GM11168 (cell line): Measurements from ENCODE around the gene FTH1.
"Not testable (repeated sequence)": the region's sequence is repeated elsewhere in the genome, so short reads cannot be mapped to it uniquely, and the experiment has no call there.

ENCODE experiments used
- in situ Hi-C: fragments of 300-500 bp; cut with MboI; formaldehyde crosslinking; loops from one replicate; pipeline ENCODE4 v1.12.0; 2022; ENCODE audit warnings: low sequenced_read_pairs; ENCODE audit not compliant: unreplicated experiment

The FTH1 gene

DNA sequence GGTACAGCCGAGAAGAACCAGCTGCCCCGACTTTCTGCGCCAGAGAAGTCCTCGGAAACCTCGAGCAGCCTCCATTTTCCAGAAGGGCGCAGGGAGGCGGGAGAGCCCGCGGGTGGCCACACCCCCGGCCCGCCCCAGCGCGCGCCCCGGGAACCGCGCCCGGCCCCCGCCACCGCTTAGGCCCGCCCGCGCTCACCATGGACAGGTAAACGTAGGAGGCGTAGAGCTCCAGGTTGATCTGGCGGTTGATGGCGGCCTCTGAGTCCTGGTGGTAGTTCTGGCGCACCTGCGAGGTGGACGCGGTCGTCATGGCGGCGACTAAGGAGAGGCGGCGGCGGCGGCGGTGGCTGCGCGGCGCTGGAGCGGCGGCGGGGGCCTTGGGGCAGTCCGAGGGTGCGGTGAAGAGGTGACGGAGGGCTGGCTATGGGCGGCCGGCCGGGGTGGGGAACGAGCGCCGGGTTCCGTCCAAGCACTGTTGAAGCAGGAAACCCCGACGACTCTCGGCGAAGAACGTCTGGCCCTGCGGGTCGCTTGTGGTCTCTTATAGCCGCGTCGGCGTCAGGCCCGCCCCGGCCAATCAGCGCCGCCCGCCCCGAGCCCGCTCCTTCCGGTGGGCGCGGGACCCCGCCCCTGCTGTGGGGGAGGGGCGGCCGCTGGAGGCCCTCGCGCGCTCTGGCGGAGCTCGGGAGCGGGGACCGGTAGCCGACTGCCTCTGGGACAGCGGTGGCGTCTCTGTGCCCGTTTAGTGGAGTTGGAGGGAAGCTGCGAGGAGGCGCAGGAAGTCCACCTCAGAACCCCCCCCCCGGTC lies at the start of gene FTH1:
FTH1 (minus strand) TSS at position 519 of the 808 bp plus-strand sequence; CDS start at position 310, 209 bp downstream.
- in situ Hi-C loops = no loop called here

DNA sequence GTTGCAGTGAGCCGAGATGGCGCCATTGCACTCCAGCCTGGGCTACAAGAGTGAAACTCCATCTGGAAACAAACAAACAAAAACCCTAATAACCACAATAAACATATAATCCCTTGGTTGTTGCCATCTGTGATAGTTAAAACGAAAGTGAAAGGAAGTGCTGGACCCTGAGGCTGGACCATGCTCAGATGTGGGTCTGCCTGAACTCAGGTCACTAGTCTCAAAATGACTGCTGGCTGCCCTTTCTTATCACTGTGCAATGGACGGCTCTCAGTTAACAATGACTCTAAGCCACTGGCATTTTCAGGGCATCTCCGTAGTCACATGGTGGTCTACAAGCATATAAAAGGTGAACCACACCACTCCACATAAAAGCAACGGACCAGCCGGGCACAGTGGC lies 48.2 kb upstream of the FTH1 start:
- in situ Hi-C loops = no loop called here

DNA sequence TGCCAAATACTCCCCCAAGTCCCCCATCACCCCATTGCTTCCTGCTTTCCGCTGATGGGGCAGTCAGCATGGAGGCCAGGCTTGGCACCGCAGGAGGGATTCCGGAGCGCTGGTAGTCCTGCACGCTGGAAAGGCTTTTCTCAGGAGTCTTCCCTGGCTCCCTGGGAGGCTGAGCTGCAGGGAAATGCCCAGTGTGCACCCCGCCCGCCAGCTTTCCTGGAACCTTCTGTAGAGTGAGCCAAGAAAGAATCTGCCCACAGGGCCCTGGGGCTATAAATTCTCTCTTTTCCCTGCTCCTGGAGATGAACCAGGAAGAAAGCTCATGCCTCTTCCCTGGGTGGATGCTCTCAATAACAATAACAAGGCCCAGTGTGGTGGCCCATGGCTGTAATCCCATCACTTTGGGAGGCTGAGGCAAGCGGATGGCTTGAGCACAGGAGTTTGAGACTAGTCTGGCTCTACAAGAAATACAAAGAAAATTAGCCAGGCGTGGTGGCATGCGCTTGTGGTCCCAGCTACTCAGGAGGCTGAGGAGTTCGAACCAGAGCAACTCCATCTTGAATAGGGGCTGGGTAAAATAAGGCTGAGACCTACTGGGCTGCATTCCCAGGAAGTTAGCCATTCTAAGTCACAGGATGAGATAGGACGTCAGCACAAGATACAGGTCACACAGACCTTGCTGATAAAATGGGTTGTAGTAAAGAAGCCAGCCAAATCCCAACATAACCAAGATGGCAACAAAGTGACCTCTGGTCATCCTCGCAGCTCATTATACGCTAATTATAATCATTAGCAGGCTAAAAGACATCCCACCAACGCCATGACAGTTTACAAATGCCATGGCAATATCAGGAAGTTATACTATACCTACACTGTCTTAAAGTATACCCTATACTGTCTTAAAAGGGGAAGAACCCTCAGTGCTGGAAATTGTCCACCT lies 46.4 kb upstream of the FTH1 start:
- in situ Hi-C loops = no loop called here

DNA sequence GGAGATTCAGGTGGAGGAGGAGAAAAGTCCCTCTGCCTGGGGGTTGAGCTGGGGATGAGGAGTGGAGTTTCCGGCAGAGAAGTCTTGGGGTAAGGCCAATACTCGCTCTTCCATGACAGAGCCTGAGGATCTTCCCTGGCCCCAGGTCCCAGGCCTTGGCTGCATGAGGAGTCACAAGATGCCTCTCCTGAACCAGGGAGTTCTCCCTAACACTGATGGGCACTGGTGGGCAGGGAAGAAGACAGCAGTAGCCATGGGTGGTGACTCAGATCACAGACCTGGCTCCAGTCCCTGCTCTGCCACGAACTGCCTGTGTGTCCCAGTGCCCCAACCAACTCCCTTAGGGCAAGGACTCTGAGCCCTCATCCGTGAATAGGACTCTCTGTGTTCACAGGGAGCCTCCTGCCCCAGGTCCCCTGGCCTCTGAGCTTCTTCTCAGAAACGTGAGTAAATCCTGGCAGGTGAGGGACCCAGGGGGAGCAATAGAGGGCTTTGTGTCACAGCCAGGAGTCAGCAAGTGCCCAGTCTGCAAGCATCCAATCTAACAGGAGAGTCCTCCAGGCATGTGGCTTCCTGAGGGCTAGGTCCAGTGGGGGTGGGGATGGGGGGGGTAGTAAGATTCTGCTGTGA lies 45.5 kb upstream of the FTH1 start:
- in situ Hi-C loops = no loop called here

DNA sequence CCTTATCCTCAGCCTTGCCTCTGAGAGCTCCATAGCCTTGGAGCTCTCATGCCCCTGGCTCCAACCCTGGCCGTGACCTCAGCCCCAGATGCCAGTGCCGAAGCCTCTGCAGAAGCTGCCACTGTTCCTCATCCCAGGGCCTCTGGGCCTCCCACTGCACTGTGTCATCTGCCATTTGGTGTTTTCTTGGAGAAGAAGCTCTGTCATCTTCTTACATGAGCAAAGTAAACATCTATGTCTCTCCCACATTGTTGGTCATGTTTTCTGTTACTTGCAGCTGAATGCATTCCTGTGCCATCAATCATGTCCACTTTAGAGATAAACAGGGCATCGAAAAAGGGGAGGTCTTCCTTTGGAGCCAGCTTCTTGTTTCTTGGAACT lies 45.0 kb upstream of the FTH1 start:
- in situ Hi-C loops = no loop called here

- in situ Hi-C loops = no loop called here
Measured at GRCh38 chr11:62011881-62012280, 44.4 kb upstream of the FTH1 start.

DNA sequence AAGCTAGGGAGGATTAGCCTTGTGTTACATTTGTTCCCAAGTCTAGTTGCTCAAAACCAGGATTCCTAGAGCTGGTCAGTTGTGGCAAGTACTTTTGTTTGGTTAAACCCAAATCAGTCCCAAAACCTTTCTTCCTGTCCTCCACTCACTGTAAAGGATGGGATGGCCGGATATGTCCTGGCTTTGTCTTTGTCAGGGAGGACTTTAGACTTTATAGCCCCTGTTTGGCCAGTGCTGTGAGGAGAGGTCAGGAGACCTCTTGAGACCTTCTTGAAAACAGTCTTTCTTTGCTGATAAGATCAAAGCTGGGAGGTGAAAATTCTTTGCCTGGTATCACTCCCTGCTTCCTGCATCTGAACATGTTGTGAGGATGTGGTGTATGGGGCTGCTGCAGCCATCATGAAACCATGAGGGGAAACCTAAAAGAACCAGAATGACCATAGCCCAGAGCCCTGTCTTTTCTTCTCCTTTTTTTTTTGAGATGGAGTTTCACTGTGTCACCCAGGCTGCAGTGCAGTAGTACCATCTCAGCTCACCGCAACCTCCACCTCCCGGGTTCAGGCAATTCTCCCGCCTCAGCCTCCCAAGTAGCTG lies 43.6 kb upstream of the FTH1 start:
- in situ Hi-C loops = no loop called here

GRCh38 chr11:62008193-62008592 lies 40.8 kb upstream of the FTH1 start:
- in situ Hi-C loops = no loop called here

DNA sequence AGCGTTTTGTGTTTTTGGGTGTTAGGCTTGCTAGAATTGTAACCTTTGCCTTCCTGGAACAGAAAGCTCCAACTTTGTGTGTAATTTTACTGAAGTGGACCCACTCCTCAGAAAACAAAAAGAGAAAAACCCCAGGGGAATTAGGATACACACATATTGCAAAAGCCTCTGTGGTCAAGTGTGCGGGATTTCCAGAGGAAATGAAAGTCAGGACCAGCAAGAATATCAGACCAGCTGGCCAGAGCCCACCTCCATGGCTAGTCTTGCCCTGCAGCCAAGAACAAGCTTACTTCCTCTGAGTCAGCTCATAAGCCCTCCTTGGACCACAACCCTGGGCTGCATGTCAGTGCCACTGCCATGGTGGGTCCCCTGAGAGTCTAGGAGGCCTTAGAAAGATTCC lies 37.0 kb upstream of the FTH1 start:
- in situ Hi-C loops = no loop called here

- in situ Hi-C loops = not testable (repeated sequence)
Measured at GRCh38 chr11:62002283-62002682, 34.8 kb upstream of the FTH1 start.

DNA sequence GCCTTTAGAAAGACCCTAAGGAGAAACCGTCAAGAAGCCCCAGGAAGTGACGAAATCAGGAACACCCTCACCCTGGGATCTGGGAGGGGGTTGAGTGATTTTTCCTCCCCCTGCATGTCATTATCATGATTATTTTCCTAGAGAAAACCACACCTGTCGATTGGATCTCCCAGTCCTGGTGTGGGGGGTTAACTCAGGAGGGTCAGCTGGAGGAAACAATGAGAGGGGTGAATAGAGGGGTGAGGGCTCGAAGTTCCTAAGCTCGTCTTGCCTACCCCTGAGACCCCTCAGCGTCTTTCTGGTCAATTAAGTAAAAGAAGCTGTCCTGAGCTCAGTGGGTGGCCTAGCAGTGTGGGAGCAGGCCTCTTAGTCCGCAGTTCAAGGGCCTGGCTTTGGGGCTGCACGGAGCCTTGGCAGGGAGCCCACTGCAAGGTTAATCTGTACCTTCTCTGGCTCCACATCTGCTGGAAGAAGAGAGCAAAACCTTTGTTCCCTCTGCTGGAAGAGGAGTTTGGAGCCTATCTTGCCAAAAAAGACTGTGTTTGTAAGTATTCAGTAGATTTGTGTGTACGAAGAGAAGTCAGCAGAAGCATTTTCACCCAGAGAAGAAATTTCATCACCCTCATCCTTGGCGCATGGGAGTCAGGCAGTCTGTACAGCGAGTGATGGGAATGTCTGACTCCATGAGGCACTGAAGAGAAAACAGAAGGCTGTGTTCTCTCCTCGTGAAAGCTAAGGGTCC lies 34.2 kb upstream of the FTH1 start:
- in situ Hi-C loops = no loop called here

GRCh38 chr11:62000539-62001446 lies 33.4 kb upstream of the FTH1 start:
- in situ Hi-C loops = no loop called here

DNA sequence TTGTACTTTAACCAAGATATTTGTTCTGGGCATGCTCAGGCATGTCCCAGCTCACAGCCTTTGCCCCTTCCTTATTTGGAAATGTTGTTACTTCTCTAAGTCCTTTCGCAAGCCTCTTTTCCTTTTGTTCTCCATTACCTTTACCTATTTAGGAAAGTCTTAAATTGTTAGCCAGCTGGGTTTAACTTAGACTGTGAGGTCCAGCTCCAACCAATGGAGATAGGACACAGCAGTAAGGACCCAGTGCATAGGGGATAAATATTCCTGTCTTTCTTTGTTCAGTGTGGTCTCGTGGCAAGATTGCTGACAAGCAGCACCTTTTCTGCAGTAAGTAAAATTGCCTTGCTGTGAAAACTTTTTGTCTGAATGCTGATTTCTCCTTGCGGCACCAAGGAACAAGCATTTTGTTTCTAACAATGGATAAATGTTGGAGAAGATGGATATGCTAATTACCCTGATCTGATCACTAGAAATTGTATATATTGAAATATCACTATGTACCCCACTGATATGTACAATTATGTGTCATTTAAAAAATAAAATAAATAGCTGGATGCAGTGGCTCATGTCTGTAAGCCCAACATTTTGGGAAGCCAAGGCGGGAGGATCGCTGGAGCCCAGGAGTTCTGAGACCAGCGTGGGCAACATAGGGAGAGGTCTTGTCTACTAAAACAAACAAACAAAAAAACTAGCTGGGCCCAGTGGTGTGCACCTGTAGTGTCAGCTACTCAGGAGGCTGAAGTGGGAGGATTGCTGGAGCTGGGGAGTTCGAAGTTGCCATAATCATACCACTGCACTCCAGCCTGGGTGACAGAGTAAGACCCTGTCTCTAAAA lies 31.9 kb upstream of the FTH1 start:
- in situ Hi-C loops = no loop called here

DNA sequence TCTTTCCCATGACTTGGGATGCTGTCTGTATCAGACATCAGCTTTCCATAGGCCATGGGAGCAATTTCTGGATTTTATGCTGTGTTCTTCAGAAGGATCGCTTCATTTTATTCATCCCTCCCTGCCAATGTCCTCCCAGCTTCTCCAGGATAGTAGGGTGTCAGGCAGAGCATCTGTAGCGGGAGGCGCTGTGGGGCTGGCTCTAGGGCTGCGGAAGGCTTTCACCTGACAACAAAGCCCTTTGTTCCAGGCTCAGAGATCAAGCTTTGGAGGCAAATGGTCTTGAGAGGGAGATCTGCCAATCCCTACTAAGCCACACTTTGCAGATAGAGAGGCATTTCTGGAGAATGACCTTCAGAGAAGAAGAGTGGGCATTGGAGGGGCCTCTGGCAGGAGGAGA lies 29.5 kb upstream of the FTH1 start:
- in situ Hi-C loops = no loop called here

- in situ Hi-C loops = no loop called here
Measured at GRCh38 chr11:61994981-61995380, 27.5 kb upstream of the FTH1 start.

GRCh38 chr11:61985869-61986268 lies 18.4 kb upstream of the FTH1 start:
- in situ Hi-C loops = no loop called here

GRCh38 chr11:61983419-61983818 lies 16.0 kb upstream of the FTH1 start:
- in situ Hi-C loops = no loop called here
